ENCODE measurements around the gene WASF2. TPM values are rescaled to one million over a fixed set of nuclear protein-coding genes. Genes with fewer than 3 reads are reported as not detected.
A peak's percentile ranks its signal among the peaks of the same experiment; 100 is the strongest.

WASF2 gene
- total and polyA plus RNA-seq, 4 experiments from 2014 or later: 31.6 to 164 (median 122) TPM

GRCh38 chr1:27454610-27455009 is 35.4 kb downstream of the WASF2 start:
- H3K9me3 ChIP-seq (ENCODE audit: control insufficient read depth in 1 of 2, low read length in 2 of 2): no peaks in the 10 kb centered on the region
- H3K27ac ChIP-seq (ENCODE audit: low read depth, low read length): peak overlapping the region; percentile 40
- no peaks in the 10 kb centered on the region for H3K27me3 ChIP-seq (ENCODE audit: insufficient read depth, low read length)
- H3K4me3 ChIP-seq (ENCODE audit: low read length in 2 of 2): no peak overlapping the region
- ChIA-PET POLR2A (ENCODE audit: partially characterized antibody) (interaction anchor here (0.9 to 3.3 kb wide), 2 partner anchors 9 to 18 kb away, joined by 6 to 18 read pairs; no protein-coding TSS in a partner anchor), CTCF (ENCODE audit: partially characterized antibody) (interaction anchor here (1.1 kb wide), 1 partner anchor 24 kb away, joined by 3 read pairs; no protein-coding TSS in a partner anchor)
- H3K27ac Mint-ChIP-seq: peak overlapping the region in 6 of 7 donors; percentile 15 to 89 (median 53)
- no peaks in the 10 kb centered on the region for H3K27me3 Mint-ChIP-seq
- H3K36me3 Mint-ChIP-seq: peaks cover 5 to 8% of the 10 kb centered on the region in 2 donors
- intact Hi-C loops (cut with micrococcal nuclease): loop anchor here (2.0 kb wide), 1 partner anchor 16 kb away; no protein-coding TSS in a partner anchor
- H3K9me3 Mint-ChIP-seq: no peaks in the 10 kb centered on the region
- H3K4me3 Mint-ChIP-seq: peak overlapping the region in 5 of 8 donors; percentile 32 to 75 (median 69)
- no peaks in the 10 kb centered on the region for H3K36me3 ChIP-seq (ENCODE audit: insufficient read depth, low read length)
- H3K4me1 Mint-ChIP-seq: peaks cover 29 to 54% (median 38%) of the 10 kb centered on the region in 4 donors
- H3K4me1 ChIP-seq (ENCODE audit: insufficient read depth, low read length): peaks cover 41% of the 10 kb centered on the region
- DNase-seq: no peak

- H3K36me3 Mint-ChIP-seq: peaks cover 18 to 20% of the 10 kb centered on the region in 2 donors
- peak overlapping the region in 6 of 7 donors; percentile 25 to 81 (median 58) for H3K27ac Mint-ChIP-seq
- Histone ChIP-seq H3K27me3 (ENCODE audit: insufficient read depth, low read length) (no peaks in the 10 kb centered on the region), H3K9me3 (ENCODE audit: control insufficient read depth in 1 of 2, low read length in 2 of 2) (no peaks in the 10 kb centered on the region), H3K4me1 (ENCODE audit: insufficient read depth, low read length) (peaks cover 48% of the 10 kb centered on the region), H3K4me3 (ENCODE audit: low read length in 2 of 2) (no peak overlapping the region), H3K27ac (ENCODE audit: low read depth, low read length) (no peak overlapping the region), H3K36me3 (ENCODE audit: insufficient read depth, low read length) (peaks cover 3% of the 10 kb centered on the region)
- H3K9me3 Mint-ChIP-seq: no peaks in the 10 kb centered on the region
- H3K27me3 Mint-ChIP-seq: no peaks in the 10 kb centered on the region
- ChIA-PET POLR2A (ENCODE audit: partially characterized antibody) (interaction anchor here (1.9 kb wide), 1 partner anchor 13 kb away, joined by 6 read pairs; no protein-coding TSS in a partner anchor), CTCF (ENCODE audit: partially characterized antibody) (interaction anchor here (0.7 to 1.2 kb wide), 4 partner anchors 12 to 155 kb away, joined by 3 to 7 read pairs (median 3); no protein-coding TSS in a partner anchor)
- intact Hi-C loops (cut with micrococcal nuclease): no loop called here
- peaks cover 41 to 68% (median 54%) of the 10 kb centered on the region in 4 donors for H3K4me1 Mint-ChIP-seq
- DNase-seq: no peak
- H3K4me3 Mint-ChIP-seq: peak overlapping the region in 3 of 8 donors; percentile 7 to 46 (median 39)
These were observed 38.6 kb downstream of the WASF2 start for GRCh38 chr1:27451343-27451742.

GRCh38 chr1:27448982-27449381 is 41.0 kb downstream of the WASF2 start:
- Mint-ChIP-seq H3K4me3 (no peak overlapping the region), H3K9me3 (no peaks in the 10 kb centered on the region), H3K4me1 (peaks cover 44 to 64% (median 55%) of the 10 kb centered on the region in 4 donors), H3K36me3 (peaks cover 20 to 26% of the 10 kb centered on the region in 2 donors), H3K27me3 (no peaks in the 10 kb centered on the region), H3K27ac (peak overlapping the region in 4 of 7 donors; percentile 44 to 81 (median 60))
- ChIA-PET CTCF (ENCODE audit: partially characterized antibody) (no interaction called here), POLR2A (ENCODE audit: partially characterized antibody) (no interaction called here)
- Histone ChIP-seq H3K27me3 (ENCODE audit: insufficient read depth, low read length) (no peaks in the 10 kb centered on the region), H3K36me3 (ENCODE audit: insufficient read depth, low read length) (peaks cover 3% of the 10 kb centered on the region), H3K4me1 (ENCODE audit: insufficient read depth, low read length) (peaks cover 42% of the 10 kb centered on the region), H3K27ac (ENCODE audit: low read depth, low read length) (no peak overlapping the region), H3K9me3 (ENCODE audit: control insufficient read depth in 1 of 2, low read length in 2 of 2) (no peaks in the 10 kb centered on the region), H3K4me3 (ENCODE audit: low read length in 2 of 2) (no peak overlapping the region)
- no peak for DNase-seq
- intact Hi-C loops (cut with micrococcal nuclease): no loop called here

DNA sequence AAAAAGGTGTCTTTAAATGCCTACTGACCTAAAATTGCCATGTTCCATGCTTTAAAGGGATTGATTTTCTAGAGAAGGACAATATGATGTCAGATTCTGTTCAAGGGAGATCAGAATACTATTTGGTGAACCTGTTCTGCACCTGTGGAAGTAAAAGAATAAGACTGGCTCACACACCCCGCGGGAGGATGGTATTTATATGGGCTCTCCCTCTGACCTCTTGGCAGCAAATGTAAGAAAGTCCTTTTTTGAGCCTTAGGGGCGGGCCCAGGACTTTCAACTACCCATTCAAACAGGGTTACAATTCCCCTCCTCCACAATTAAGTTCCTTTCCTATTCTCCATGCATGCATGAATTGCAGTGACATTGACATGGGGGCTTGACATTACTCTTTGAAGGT is 42.1 kb downstream of the WASF2 start:
- Mint-ChIP-seq H3K9me3 (no peaks in the 10 kb centered on the region), H3K36me3 (peaks cover 20 to 27% of the 10 kb centered on the region in 2 donors), H3K27me3 (no peaks in the 10 kb centered on the region), H3K4me1 (peaks cover 41 to 61% (median 53%) of the 10 kb centered on the region in 4 donors), H3K4me3 (no peak overlapping the region), H3K27ac (peak overlapping the region in 2 of 7 donors; percentile 51 to 54)
- no peaks in the 10 kb centered on the region for H3K27me3 ChIP-seq (ENCODE audit: insufficient read depth, low read length)
- H3K27ac ChIP-seq (ENCODE audit: low read depth, low read length): no peak overlapping the region
- no peak overlapping the region for H3K4me3 ChIP-seq (ENCODE audit: low read length in 2 of 2)
- POLR2A ChIA-PET (ENCODE audit: partially characterized antibody): interaction anchor here (2.6 kb wide), 1 partner anchor 10 kb away, joined by 16 read pairs; no protein-coding TSS in a partner anchor
- peaks cover 39% of the 10 kb centered on the region for H3K4me1 ChIP-seq (ENCODE audit: insufficient read depth, low read length)
- intact Hi-C loops (cut with micrococcal nuclease): no loop called here
- peaks cover 3% of the 10 kb centered on the region for H3K36me3 ChIP-seq (ENCODE audit: insufficient read depth, low read length)
- no peaks in the 10 kb centered on the region for H3K9me3 ChIP-seq (ENCODE audit: control insufficient read depth in 1 of 2, low read length in 2 of 2)
- DNase-seq: no peak
- CTCF ChIA-PET (ENCODE audit: partially characterized antibody): interaction anchor here (1.3 to 1.7 kb wide), 3 partner anchors 17 to 149 kb away, joined by 4 to 7 read pairs (median 4); no protein-coding TSS in a partner anchor

DNA sequence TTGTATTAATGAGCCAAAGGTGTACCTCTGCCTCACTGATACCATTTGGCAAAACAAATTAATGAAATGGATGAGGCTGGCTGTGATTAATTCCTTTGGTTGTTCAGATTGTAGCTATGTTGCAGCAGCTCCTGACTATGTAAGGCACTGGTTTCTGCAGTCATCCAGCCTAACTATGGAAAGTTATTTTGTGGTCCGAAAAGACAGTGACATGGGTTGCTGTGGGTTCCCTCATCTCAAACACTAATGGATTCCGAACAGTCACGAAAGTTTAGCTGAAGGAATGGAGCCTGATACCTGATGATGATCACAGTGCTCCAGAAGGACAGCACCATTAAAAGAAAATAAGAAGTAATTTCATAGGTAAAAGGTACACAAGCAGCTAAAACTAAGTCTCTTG is 42.6 kb downstream of the WASF2 start:
- Histone ChIP-seq H3K27ac (ENCODE audit: low read depth, low read length) (no peak overlapping the region), H3K36me3 (ENCODE audit: insufficient read depth, low read length) (peaks cover 3% of the 10 kb centered on the region), H3K4me1 (ENCODE audit: insufficient read depth, low read length) (peaks cover 39% of the 10 kb centered on the region), H3K27me3 (ENCODE audit: insufficient read depth, low read length) (no peaks in the 10 kb centered on the region), H3K4me3 (ENCODE audit: low read length in 2 of 2) (no peak overlapping the region), H3K9me3 (ENCODE audit: control insufficient read depth in 1 of 2, low read length in 2 of 2) (no peaks in the 10 kb centered on the region)
- no peaks in the 10 kb centered on the region for H3K9me3 Mint-ChIP-seq
- peak overlapping the region in 1 of 7 donors; percentile 54 for H3K27ac Mint-ChIP-seq
- no peaks in the 10 kb centered on the region for H3K27me3 Mint-ChIP-seq
- peaks cover 41 to 61% (median 53%) of the 10 kb centered on the region in 4 donors for H3K4me1 Mint-ChIP-seq
- ChIA-PET POLR2A (ENCODE audit: partially characterized antibody) (interaction anchor here (2.6 kb wide), 1 partner anchor 10 kb away, joined by 16 read pairs; no protein-coding TSS in a partner anchor), CTCF (ENCODE audit: partially characterized antibody) (interaction anchor here (1.3 to 1.7 kb wide), 4 partner anchors 18 to 148 kb away, joined by 3 to 7 read pairs (median 4); no protein-coding TSS in a partner anchor)
- intact Hi-C loops (cut with micrococcal nuclease): no loop called here
- DNase-seq: no peak
- H3K36me3 Mint-ChIP-seq: peaks cover 20 to 27% of the 10 kb centered on the region in 2 donors
- no peak overlapping the region for H3K4me3 Mint-ChIP-seq

- H3K4me3 ChIP-seq (ENCODE audit: low read length in 2 of 2): no peak overlapping the region
- Mint-ChIP-seq H3K4me1 (peaks cover 40 to 57% (median 49%) of the 10 kb centered on the region in 4 donors), H3K4me3 (peak overlapping the region in 1 of 8 donors; percentile 34), H3K27me3 (no peaks in the 10 kb centered on the region), H3K27ac (no peak overlapping the region), H3K36me3 (peaks cover 20 to 27% of the 10 kb centered on the region in 2 donors), H3K9me3 (no peaks in the 10 kb centered on the region)
- H3K4me1 ChIP-seq (ENCODE audit: insufficient read depth, low read length): peaks cover 38% of the 10 kb centered on the region
- no peaks in the 10 kb centered on the region for H3K27me3 ChIP-seq (ENCODE audit: insufficient read depth, low read length)
- H3K36me3 ChIP-seq (ENCODE audit: insufficient read depth, low read length): peaks cover 3% of the 10 kb centered on the region
- no peak overlapping the region for H3K27ac ChIP-seq (ENCODE audit: low read depth, low read length)
- no peaks in the 10 kb centered on the region for H3K9me3 ChIP-seq (ENCODE audit: control insufficient read depth in 1 of 2, low read length in 2 of 2)
- ChIA-PET POLR2A (ENCODE audit: partially characterized antibody) (interaction anchor here (1.1 to 2.6 kb wide), 3 partner anchors 9 to 13 kb away, joined by 3 to 16 read pairs (median 4); no protein-coding TSS in a partner anchor), CTCF (ENCODE audit: partially characterized antibody) (interaction anchor here (0.8 to 1.7 kb wide), 6 partner anchors 19 to 148 kb away, joined by 3 to 7 read pairs (median 4); no protein-coding TSS in a partner anchor)
- DNase-seq: no peak
- intact Hi-C loops (cut with micrococcal nuclease): no loop called here
These were observed 43.4 kb downstream of the WASF2 start for GRCh38 chr1:27446496-27447020.
